Measurements from ENCODE around the gene RAB11FIP4. TPM values are rescaled to one million over a fixed set of nuclear protein-coding genes. Genes with fewer than 3 reads are reported as not detected.
A peak's percentile ranks its signal among the peaks of the same experiment; 100 is the strongest.

RAB11FIP4 gene
- total and polyA plus RNA-seq, 2 of the 8 experiments (the other 6 are each of a cell fraction or from before 2014, with no cell fraction given): 21.7 to 53.2 TPM

GRCh38 chr17:31476525-31477416 lies 85.3 kb downstream of the RAB11FIP4 start:
- Histone ChIP-seq H3K79me1 (ENCODE audit: low read depth, low read length) (no peaks in the 10 kb centered on the region), H3K36me3 (ENCODE audit: control insufficient read depth in 2 of 4, insufficient read depth in 4 of 4, low read length in 3 of 4) (no peaks in the 10 kb centered on the region), H2BK12ac (ENCODE audit: low read depth, low read length) (no peak overlapping the region), H3K23ac (ENCODE audit: insufficient read length) (no peak overlapping the region), H2AFZ (ENCODE audit: low read length) (no peak overlapping the region), H4K20me1 (replicated peaks in 1 of 2; ENCODE audit: control insufficient read depth in 1 of 2, insufficient read depth in 2 of 2, low read length in 2 of 2) (no peaks in the 10 kb centered on the region), H3K27ac (ENCODE audit: low read depth, low read length) (no peak overlapping the region), H3K4me2 (ENCODE audit: insufficient read depth in 1 of 2, low read depth in 2 of 2, low read length in 2 of 2) (no peak overlapping the region), H3K79me2 (ENCODE audit: control insufficient read depth in 1 of 2, insufficient read depth in 2 of 2, low read length in 2 of 2) (no peaks in the 10 kb centered on the region), H3K18ac (ENCODE audit: extremely low read depth, low read length) (no peak overlapping the region), H2BK5ac (ENCODE audit: low read depth, low read length) (peak overlapping the region; percentile 20; the same call in 1 of the 2 replicates), H3K23me2 (ENCODE audit: low read depth, low read length) (no peaks in the 10 kb centered on the region), H3K4ac (replicated peaks; ENCODE audit: insufficient read length, low read depth, low read length) (no peak overlapping the region), H4K5ac (ENCODE audit: insufficient read length, low read depth, low read length) (no peak overlapping the region), H2BK20ac (ENCODE audit: low read length) (no peak overlapping the region), H3K4me3 (ENCODE audit: extremely low read depth in 1 of 4, insufficient read depth in 2 of 4, low read depth in 3 of 4, low read length in 4 of 4) (no peak overlapping the region), H2BK120ac (replicated peaks; ENCODE audit: low read depth, low read length) (no peak overlapping the region), H3K4me1 (replicated peaks in 1 of 4; ENCODE audit: control insufficient read depth in 3 of 4, insufficient read depth in 4 of 4, low read length in 3 of 4) (peaks cover 0 to 6% (median 3%) of the 10 kb centered on the region in 4 experiments; a peak in 4 of 7 replicates), H2BK15ac (ENCODE audit: low read length) (no peak overlapping the region), H3K14ac (ENCODE audit: insufficient read length) (no peak overlapping the region), H3K9ac (replicated peaks in 1 of 4; ENCODE audit: extremely low read depth in 1 of 4, low read depth in 3 of 4, low read length in 3 of 4) (no peak overlapping the region), H4K8ac (ENCODE audit: extremely low read depth, insufficient read depth, low read length) (no peak overlapping the region), H3K56ac (replicated peaks; ENCODE audit: insufficient read length, low read depth, low read length) (no peak overlapping the region), H2AK5ac (ENCODE audit: low read depth, low read length) (no peak overlapping the region), H3K9me3 (ENCODE audit: insufficient read depth in 2 of 2, low read depth in 1 of 2, low read length in 1 of 2) (no peaks in the 10 kb centered on the region), H3K27me3 (replicated peaks in 1 of 4; ENCODE audit: control insufficient read depth in 3 of 4, extremely low read depth in 1 of 4, insufficient read depth in 3 of 4, low read length in 3 of 4) (no peaks in the 10 kb centered on the region), H4K91ac (replicated peaks; ENCODE audit: insufficient read length, low read length) (no peak overlapping the region)
- POLR2A ChIA-PET (ENCODE audit: partially characterized antibody): interaction anchor here (0.8 to 0.9 kb wide), 2 partner anchors 11 to 22 kb away, joined by 3 read pairs; no protein-coding TSS in a partner anchor
- no peak for TF ChIP-seq POLR2A (IDR thresholded peaks at IDR 0.05; ENCODE audit: control extremely low read depth in 1 of 2, low read depth in 2 of 2, low read length in 2 of 2)
- no peak for TF ChIP-seq TAF1 (IDR thresholded peaks at IDR 0.05; ENCODE audit: low read depth, low read length)
- TF ChIP-seq CTBP2 (IDR thresholded peaks at IDR 0.05; ENCODE audit: borderline replicate concordance, insufficient read depth, insufficient read length, low read length): no peak
- TF ChIP-seq JUND (IDR thresholded peaks at IDR 0.05; ENCODE audit: low read length): no peak
- TF ChIP-seq CBX5 (IDR thresholded peaks at IDR 0.05; ENCODE audit: low read depth, low read length): no peak
- TF ChIP-seq KDM5A (IDR thresholded peaks at IDR 0.05; ENCODE audit: low read length): no peak
- TF ChIP-seq BCL11A (IDR thresholded peaks at IDR 0.05; ENCODE audit: low read depth in 2 of 2, low read length in 2 of 2): no peak
- no peak for TF ChIP-seq CBX8 (IDR thresholded peaks at IDR 0.05; ENCODE audit: borderline replicate concordance, low read depth, low read length)
- TF ChIP-seq SRF (IDR thresholded peaks at IDR 0.05; ENCODE audit: low read depth, low read length): no peak
- TF ChIP-seq GTF2F1 (IDR thresholded peaks at IDR 0.05; ENCODE audit: borderline replicate concordance, low read depth, low read length): no peak
- CTCF ChIA-PET (ENCODE audit: partially characterized antibody): interaction anchor here (0.8 to 1.9 kb wide), 6 partner anchors 28 to 366 kb away, joined by 3 to 8 read pairs (median 3); no protein-coding TSS in a partner anchor
- WGBS, 2 experiments (ENCODE audit: extremely low coverage in 1 of 2, insufficient coverage in 1 of 2, insufficient read length in 1 of 2, insufficient replicate concordance in 2 of 2, low coverage in 1 of 2, low lambda C conversion rate in 2 of 2, missing lambda C conversion rate in 1 of 2): 90% methylated on average over 16 of the region's 16 CpGs; no CpG with 5 or more reads in 1 of the 2 experiments
- DNase-seq (ENCODE audit: low read depth in 1 of 2, low spot score in 2 of 2) (no peak), FAIRE-seq (no peak)
